ENCODE results near the gene LGR6. TPM values are rescaled to one million over a fixed set of nuclear protein-coding genes. Genes with fewer than 3 reads are reported as not detected.

LGR6 gene
- total RNA-seq (2022; extraction: Qiagen RNA extraction; ENCODE audit: low read depth), result 0.40 to 1.8 TPM (median 0.62 TPM) in 5 replicates

GRCh38 chr1:202193614-202194327 lies at the start of gene LGR6:
Gene LGR6 (plus strand): TSS chr1:202193799. CDS start chr1:202193990, 191 bp downstream.

GRCh38 chr1:202144402-202145067 lies 49.1 kb upstream of the LGR6 start, which contains the start of gene ARL8A:
Gene ARL8A (minus strand): TSS chr1:202144737. CDS start chr1:202144572, 165 bp downstream.

GRCh38 chr1:202160377-202160940 lies 33.1 kb upstream of the LGR6 start, which contains the start of gene PTPN7:
Gene PTPN7 (minus strand): TSS chr1:202160602. CDS start chr1:202159402, 1,200 bp downstream.

GRCh38 chr1:202348509-202349205 lies 155.1 kb downstream of the LGR6 start, which contains the start of gene PPP1R12B:
Gene PPP1R12B (plus strand): TSS chr1:202348699. CDS start chr1:202348852, 153 bp downstream.

Other genes starting within 250 kb of the LGR6 start
- not detected in 5 replicates for gene LMOD1, start 247.3 kb upstream of the LGR6 start, total RNA-seq (2022; extraction: Qiagen RNA extraction; ENCODE audit: low read depth)
- gene TIMM17A, start 238.3 kb upstream of the LGR6 start, total RNA-seq (2022; extraction: Qiagen RNA extraction; ENCODE audit: low read depth), result 87.5 to 168 TPM (median 99.8 TPM) in 5 replicates
- gene RNPEP, start 211.2 kb upstream of the LGR6 start, total RNA-seq (2022; extraction: Qiagen RNA extraction; ENCODE audit: low read depth), result 76.3 to 91.5 TPM (median 86.8 TPM) in 5 replicates
- 176 to 238 TPM (median 207 TPM) in 5 replicates for gene ELF3, start 183.2 kb upstream of the LGR6 start, total RNA-seq (2022; extraction: Qiagen RNA extraction; ENCODE audit: low read depth)
- 0.13 to 0.18 TPM (median 0.15 TPM) in 5 replicates for gene GPR37L1, start 70.9 kb upstream of the LGR6 start, total RNA-seq (2022; extraction: Qiagen RNA extraction; ENCODE audit: low read depth)
- gene ARL8A, start 49.1 kb upstream of the LGR6 start, total RNA-seq (2022; extraction: Qiagen RNA extraction; ENCODE audit: low read depth), result 43.2 to 55.8 TPM (median 50.6 TPM) in 5 replicates
- 0.05 to 0.26 TPM in 2 of 5 replicates, not detected in the others for gene PTPN7, start 33.2 kb upstream of the LGR6 start, total RNA-seq (2022; extraction: Qiagen RNA extraction; ENCODE audit: low read depth)
- 63.6 to 77.0 TPM (median 70.5 TPM) in 5 replicates for gene UBE2T, start 148.1 kb downstream of the LGR6 start, total RNA-seq (2022; extraction: Qiagen RNA extraction; ENCODE audit: low read depth)
- gene PPP1R12B, start 154.9 kb downstream of the LGR6 start, total RNA-seq (2022; extraction: Qiagen RNA extraction; ENCODE audit: low read depth), result 1.1 to 3.4 TPM (median 2.3 TPM) in 5 replicates